ENCODE measurements around the gene SOX14.

SOX14 gene

GRCh38 chr3:137764001-137764433 lies at the start of gene SOX14:
TSS of gene SOX14 (plus strand) at chr3:137764315. CDS start at chr3:137764785, 470 bp downstream.
- DNase-seq (ENCODE audit: low read depth in 2 of 2, low spot score in 1 of 2): no peak

- no peak for DNase-seq (ENCODE audit: low read depth in 2 of 2, low spot score in 1 of 2)
Measured at GRCh38 chr3:137714551-137714950, 49.6 kb upstream of the SOX14 start.

- DNase-seq (ENCODE audit: low read depth in 2 of 2, low spot score in 1 of 2): no peak
Measured at GRCh38 chr3:137724240-137724639, 39.9 kb upstream of the SOX14 start.

GRCh38 chr3:137737208-137737607 lies 26.9 kb upstream of the SOX14 start:
- no peak for DNase-seq (ENCODE audit: low read depth in 2 of 2, low spot score in 1 of 2)

- no peak for DNase-seq (ENCODE audit: low read depth in 2 of 2, low spot score in 1 of 2)
Measured at GRCh38 chr3:137738710-137739109, 25.4 kb upstream of the SOX14 start.

GRCh38 chr3:137743608-137744007 lies 20.5 kb upstream of the SOX14 start:
- DNase-seq (ENCODE audit: low read depth in 2 of 2, low spot score in 1 of 2): no peak

- no peak for DNase-seq (ENCODE audit: low read depth in 2 of 2, low spot score in 1 of 2)
Measured at GRCh38 chr3:137746808-137747207, 17.3 kb upstream of the SOX14 start.

GRCh38 chr3:137759505-137759904 lies 4.6 kb upstream of the SOX14 start:
- no peak for DNase-seq (ENCODE audit: low read depth in 2 of 2, low spot score in 1 of 2)

- no peak for DNase-seq (ENCODE audit: low read depth in 2 of 2, low spot score in 1 of 2)
Measured at GRCh38 chr3:137760341-137761098, 3.6 kb upstream of the SOX14 start.

- DNase-seq (ENCODE audit: low read depth in 2 of 2, low spot score in 1 of 2): no peak
Measured at GRCh38 chr3:137761099-137761562, 3.0 kb upstream of the SOX14 start.

- no peak for DNase-seq (ENCODE audit: low read depth in 2 of 2, low spot score in 1 of 2)
Measured at GRCh38 chr3:137761563-137762503, 2.3 kb upstream of the SOX14 start.

GRCh38 chr3:137762674-137763593 lies 1.2 kb upstream of the SOX14 start:
- no peak for DNase-seq (ENCODE audit: low read depth in 2 of 2, low spot score in 1 of 2)

- no peak for DNase-seq (ENCODE audit: low read depth in 2 of 2, low spot score in 1 of 2)
Measured at GRCh38 chr3:137763594-137763938, 549 bp upstream of the SOX14 start.

GRCh38 chr3:137764563-137765309 lies 621 bp downstream of the SOX14 start:
- DNase-seq (ENCODE audit: low read depth in 2 of 2, low spot score in 1 of 2): no peak

GRCh38 chr3:137765310-137766033 lies 1.4 kb downstream of the SOX14 start:
- DNase-seq (ENCODE audit: low read depth in 2 of 2, low spot score in 1 of 2): no peak

GRCh38 chr3:137766041-137766875 lies 2.1 kb downstream of the SOX14 start:
- DNase-seq (ENCODE audit: low read depth in 2 of 2, low spot score in 1 of 2): no peak

- DNase-seq (ENCODE audit: low read depth in 2 of 2, low spot score in 1 of 2): no peak
Measured at GRCh38 chr3:137766876-137767537, 2.9 kb downstream of the SOX14 start.
